Smooth muscle cell (in vitro differentiated cells): ENCODE data around the gene ZNF616. TPM values are rescaled to one million over a fixed set of nuclear protein-coding genes. Genes with fewer than 3 reads are reported as not detected.

ENCODE experiments used
- DNase-seq: peaks from one replicate; lab custom pipeline; 2025; ENCODE audit not compliant: unreplicated experiment; lab: John Stamatoyannopoulos, UW
- H2AFZ ChIP-seq: fragments of 200-600 bp; sonication (generic); 2 replicates; pipeline ENCODE4 v1.6.0; 2016; ENCODE audit warnings: antibody characterized with exemption, low read depth, mild to moderate bottlenecking
- H3F3A ChIP-seq: fragments of 200-600 bp; sonication (generic); 2 replicates; pipeline ENCODE4 v1.6.0; 2017; ENCODE audit warnings: antibody characterized with exemption, low read depth
- H3K27ac ChIP-seq: fragments of 200-600 bp; sonication (generic); 2 replicates; pipeline ENCODE4 v1.5.1; 2016; ENCODE audit warnings: low read depth, mild to moderate bottlenecking
- H3K27me3 ChIP-seq: fragments of 200-600 bp; sonication (generic); 2 replicates; pipeline ENCODE4 v1.6.1; 2016; ENCODE audit warnings: low read depth, mild to moderate bottlenecking
- H3K36me3 ChIP-seq: fragments of 200-600 bp; sonication (generic); 2 replicates; pipeline ENCODE4 v1.5.1; 2016; ENCODE audit warnings: low read depth
- H3K4me1 ChIP-seq: fragments of 200-600 bp; sonication (generic); 2 replicates; pipeline ENCODE4 v1.5.1; 2016; ENCODE audit warnings: low read depth
- H3K4me2 ChIP-seq: fragments of 200-600 bp; sonication (generic); 2 replicates; pipeline ENCODE4 v1.6.0; 2016; ENCODE audit warnings: mild to moderate bottlenecking
- H3K4me3 ChIP-seq: fragments of 200-600 bp; sonication (generic); 2 replicates; pipeline ENCODE4 v1.5.1; 2016; ENCODE audit warnings: mild to moderate bottlenecking
- H3K79me2 ChIP-seq: fragments of 200-600 bp; sonication (generic); 2 replicates; pipeline ENCODE4 v1.6.0; 2016; ENCODE audit warnings: low read depth, mild to moderate bottlenecking
- H3K9ac ChIP-seq: fragments of 200-600 bp; sonication (generic); 2 replicates; pipeline ENCODE4 v1.6.0; 2016; ENCODE audit warnings: low read depth
- H3K9me3 ChIP-seq: fragments of 200-600 bp; sonication (generic); replicated peaks from 2 replicates; pipeline ENCODE4 v1.5.1; 2016; ENCODE audit warnings: low read depth
- H4K20me1 ChIP-seq: fragments of 200-600 bp; sonication (generic); 2 replicates; pipeline ENCODE4 v1.6.0; 2016; ENCODE audit warnings: low read depth
- CTCF ChIP-seq: fragments of 200-600 bp; sonication (generic); IDR thresholded peaks from 2 replicates; pipeline ENCODE4 v1.5.1; 2017; ENCODE audit warnings: borderline replicate concordance, mild to moderate bottlenecking, antibody characterized with exemption; ENCODE audit not compliant: insufficient read depth, poor library complexity, severe bottlenecking
- WGBS: methylation state at CpG from one replicate; pipeline ENCODE4 v1.1.7; 2016; ENCODE audit warnings: low lambda C conversion rate; 5-methylcytosine and 5-hydroxymethylcytosine counted together
- polyA plus RNA-seq: library from polyadenylated mRNA; unstranded; fragments of >200 nt; fragmentation: Nextera tagmentation; extraction: Ambion mirVana; gene quantifications from 2 replicates; pipeline ENCODE4 v1.2.1, GENCODE V29; 2016
- total RNA-seq: library from RNA; depleted of rRNA; stranded (reverse); fragments of >200 nt; gene quantifications from 2 replicates; pipeline ENCODE4 v1.2.3, GENCODE V29; 2014

ZNF616 gene
- total and polyA plus RNA-seq, 2 experiments from 2014 or later, result 8.7 to 11.3 TPM

DNA sequence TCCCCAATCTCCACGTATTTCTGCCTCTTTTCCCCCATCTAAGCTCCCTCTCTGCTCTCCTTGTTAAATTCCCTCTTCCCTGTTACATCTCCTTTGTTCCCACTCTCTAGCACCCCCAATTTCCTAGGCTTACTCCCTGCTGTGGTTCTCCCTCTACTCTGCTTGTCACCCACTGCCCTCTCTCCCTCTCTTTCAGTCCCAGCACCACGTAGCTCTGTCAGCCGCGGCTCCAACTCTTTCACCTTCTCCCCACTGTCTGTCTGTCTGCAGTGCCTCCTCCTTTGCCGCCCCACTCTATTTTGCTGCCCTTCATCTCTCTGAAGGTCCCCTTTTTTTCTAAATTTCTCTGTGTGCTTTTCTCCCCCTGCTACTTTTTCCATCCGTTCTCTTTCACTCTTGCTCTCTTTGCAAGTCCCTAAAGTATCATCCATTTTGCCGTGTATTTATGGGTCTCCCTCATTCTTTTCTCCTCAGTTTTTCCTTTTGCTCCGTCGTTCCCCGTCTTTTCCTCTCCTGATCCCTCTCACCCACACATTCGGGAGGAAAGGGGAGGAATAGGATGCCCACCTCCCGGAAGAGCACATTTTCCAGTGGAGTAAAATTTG lies 45.1 kb downstream of the ZNF616 start:
- Histone ChIP-seq H3F3A (no peaks in the 10 kb centered on the region), H3K27ac (peak overlapping the region; percentile 60), H2AFZ (peak overlapping the region; percentile 53), H3K4me3 (peak overlapping the region; percentile 79), H3K4me2 (peak overlapping the region; percentile 94), H4K20me1 (peaks cover 18% of the 10 kb centered on the region), H3K4me1 (peaks cover 6% of the 10 kb centered on the region), H3K79me2 (peaks cover 56% of the 10 kb centered on the region), H3K36me3 (peaks cover 23% of the 10 kb centered on the region), H3K9ac (peak overlapping the region; percentile 68), H3K27me3 (no peaks in the 10 kb centered on the region), H3K9me3 (no peaks in the 10 kb centered on the region)
- 5% methylated on average over 12 of the region's 12 CpGs for WGBS
- no peak for TF ChIP-seq CTCF
- no peak for DNase-seq

DNA sequence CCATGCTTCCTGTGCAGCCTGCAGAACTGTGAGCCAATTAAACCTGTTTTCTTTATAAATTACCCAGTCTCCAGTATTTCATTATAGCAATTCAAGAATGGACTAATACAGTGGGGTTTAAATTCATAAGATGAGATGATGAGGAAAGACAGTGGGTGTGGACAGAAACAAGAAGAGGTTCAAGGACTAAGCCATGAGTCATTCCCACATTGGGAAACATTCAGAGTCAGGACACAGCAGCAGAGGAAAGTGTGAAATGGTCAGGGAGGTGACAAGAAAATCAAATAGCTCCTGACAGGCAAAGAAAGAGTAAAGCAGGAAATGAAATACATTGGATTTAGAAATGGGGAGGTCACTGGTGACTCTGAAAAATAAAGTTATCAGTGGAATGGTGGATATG lies 53.3 kb downstream of the ZNF616 start:
- TF ChIP-seq CTCF, result no peak
- peaks cover 39% of the 10 kb centered on the region for H3K79me2 ChIP-seq
- H3K4me2 ChIP-seq, result no peak overlapping the region
- H3K4me1 ChIP-seq, result no peaks in the 10 kb centered on the region
- H3K4me3 ChIP-seq, result no peak overlapping the region
- no peaks in the 10 kb centered on the region for H3F3A ChIP-seq
- H3K9ac ChIP-seq, result no peak overlapping the region
- H2AFZ ChIP-seq, result no peak overlapping the region
- peaks cover 9% of the 10 kb centered on the region for H4K20me1 ChIP-seq
- peaks cover 75% of the 10 kb centered on the region for H3K36me3 ChIP-seq
- DNase-seq, result no peak
- H3K9me3 ChIP-seq, result peaks cover 8% of the 10 kb centered on the region
- no peaks in the 10 kb centered on the region for H3K27me3 ChIP-seq
- no peak overlapping the region for H3K27ac ChIP-seq

GRCh38 chr19:52070496-52070895 lies 69.2 kb downstream of the ZNF616 start:
- Histone ChIP-seq H3K79me2 (peaks cover 33% of the 10 kb centered on the region), H3F3A (no peaks in the 10 kb centered on the region), H3K4me2 (no peak overlapping the region), H3K36me3 (peaks cover 97% of the 10 kb centered on the region), H3K4me3 (no peak overlapping the region), H3K4me1 (no peaks in the 10 kb centered on the region), H3K9ac (no peak overlapping the region), H4K20me1 (no peaks in the 10 kb centered on the region), H2AFZ (no peak overlapping the region), H3K27me3 (no peaks in the 10 kb centered on the region), H3K27ac (no peak overlapping the region), H3K9me3 (peaks cover 89% of the 10 kb centered on the region)
- WGBS, result 95% methylated on average over 5 of the region's 5 CpGs
- DNase-seq, result no peak
- TF ChIP-seq CTCF, result no peak

DNA sequence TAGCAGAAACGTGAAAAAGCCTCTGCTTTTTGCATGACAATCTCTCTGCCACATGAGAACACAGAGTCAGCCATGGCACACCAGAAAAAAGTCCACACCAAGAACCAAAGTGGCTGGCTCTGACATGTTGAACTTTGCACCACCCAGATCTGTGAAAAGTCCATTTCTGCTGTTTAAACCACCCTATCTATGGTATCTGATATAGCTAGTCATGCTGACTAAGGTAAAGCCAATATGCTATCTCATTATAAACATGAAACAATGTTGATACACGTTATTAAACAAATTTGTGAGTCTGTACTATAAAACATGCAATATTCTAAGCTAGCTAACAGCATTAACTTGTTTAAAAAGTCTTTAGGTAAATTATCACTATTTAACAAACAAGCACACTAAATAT lies 70.1 kb downstream of the ZNF616 start:
- no peaks in the 10 kb centered on the region for H3K27me3 ChIP-seq
- H3K4me3 ChIP-seq, result no peak overlapping the region
- H3K36me3 ChIP-seq, result peaks cover 97% of the 10 kb centered on the region
- H3K27ac ChIP-seq, result no peak overlapping the region
- H2AFZ ChIP-seq, result no peak overlapping the region
- no peaks in the 10 kb centered on the region for H3F3A ChIP-seq
- WGBS, result 92% methylated on average over 2 of the region's 2 CpGs
- no peaks in the 10 kb centered on the region for H4K20me1 ChIP-seq
- no peak overlapping the region for H3K9ac ChIP-seq
- no peak overlapping the region for H3K4me2 ChIP-seq
- H3K4me1 ChIP-seq, result no peaks in the 10 kb centered on the region
- peaks cover 32% of the 10 kb centered on the region for H3K79me2 ChIP-seq
- TF ChIP-seq CTCF, result no peak
- H3K9me3 ChIP-seq, result peaks cover 89% of the 10 kb centered on the region
- DNase-seq, result no peak
